Measurements from ENCODE around the gene MRPL48.

DNA sequence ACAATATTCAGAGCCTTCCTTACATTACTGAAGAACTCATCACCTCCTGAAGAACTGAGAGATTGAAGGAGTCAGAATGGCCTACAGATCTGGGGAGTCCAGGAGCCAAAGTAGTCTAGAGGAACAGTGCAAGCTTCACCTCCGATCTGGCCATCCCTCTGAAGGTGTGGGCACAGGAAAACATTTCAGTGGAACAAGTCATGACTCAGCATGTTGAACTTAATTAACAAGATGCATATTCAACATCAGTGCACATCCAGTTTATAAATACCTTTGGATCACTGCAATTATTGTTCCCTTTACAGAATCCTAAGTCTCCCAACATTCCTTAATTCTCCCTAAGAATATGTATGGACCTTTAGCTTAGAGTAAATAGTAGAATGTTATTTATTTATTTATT lies 114.6 kb downstream of the MRPL48 start:
- TF ChIP-seq TAF1 (IDR thresholded peaks at IDR 0.05; ENCODE audit: borderline replicate concordance, low read depth, low read length) = no peak
- TF ChIP-seq, protein P1, sequence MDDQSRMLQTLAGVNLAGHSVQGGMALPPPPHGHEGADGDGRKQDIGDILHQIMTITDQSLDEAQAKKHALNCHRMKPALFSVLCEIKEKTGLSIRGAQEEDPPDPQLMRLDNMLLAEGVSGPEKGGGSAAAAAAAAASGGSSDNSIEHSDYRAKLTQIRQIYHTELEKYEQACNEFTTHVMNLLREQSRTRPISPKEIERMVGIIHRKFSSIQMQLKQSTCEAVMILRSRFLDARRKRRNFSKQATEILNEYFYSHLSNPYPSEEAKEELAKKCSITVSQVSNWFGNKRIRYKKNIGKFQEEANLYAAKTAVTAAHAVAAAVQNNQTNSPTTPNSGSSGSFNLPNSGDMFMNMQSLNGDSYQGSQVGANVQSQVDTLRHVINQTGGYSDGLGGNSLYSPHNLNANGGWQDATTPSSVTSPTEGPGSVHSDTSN (IDR thresholded peaks at IDR 0.05) = no peak
- TF ChIP-seq POLR2AphosphoS5 (IDR thresholded peaks at IDR 0.05; ENCODE audit: low read depth, low read length) = no peak
- TF ChIP-seq, protein P2, sequence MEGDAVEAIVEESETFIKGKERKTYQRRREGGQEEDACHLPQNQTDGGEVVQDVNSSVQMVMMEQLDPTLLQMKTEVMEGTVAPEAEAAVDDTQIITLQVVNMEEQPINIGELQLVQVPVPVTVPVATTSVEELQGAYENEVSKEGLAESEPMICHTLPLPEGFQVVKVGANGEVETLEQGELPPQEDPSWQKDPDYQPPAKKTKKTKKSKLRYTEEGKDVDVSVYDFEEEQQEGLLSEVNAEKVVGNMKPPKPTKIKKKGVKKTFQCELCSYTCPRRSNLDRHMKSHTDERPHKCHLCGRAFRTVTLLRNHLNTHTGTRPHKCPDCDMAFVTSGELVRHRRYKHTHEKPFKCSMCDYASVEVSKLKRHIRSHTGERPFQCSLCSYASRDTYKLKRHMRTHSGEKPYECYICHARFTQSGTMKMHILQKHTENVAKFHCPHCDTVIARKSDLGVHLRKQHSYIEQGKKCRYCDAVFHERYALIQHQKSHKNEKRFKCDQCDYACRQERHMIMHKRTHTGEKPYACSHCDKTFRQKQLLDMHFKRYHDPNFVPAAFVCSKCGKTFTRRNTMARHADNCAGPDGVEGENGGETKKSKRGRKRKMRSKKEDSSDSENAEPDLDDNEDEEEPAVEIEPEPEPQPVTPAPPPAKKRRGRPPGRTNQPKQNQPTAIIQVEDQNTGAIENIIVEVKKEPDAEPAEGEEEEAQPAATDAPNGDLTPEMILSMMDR (IDR thresholded peaks at IDR 0.05) = no peak
- no peak for TF ChIP-seq RFX5 (IDR thresholded peaks at IDR 0.05; ENCODE audit: low read length)
- TF ChIP-seq GABPA (IDR thresholded peaks at IDR 0.05; ENCODE audit: low read depth) = no peak
- no peak for TF ChIP-seq TEAD4 (IDR thresholded peaks at IDR 0.05; ENCODE audit: borderline replicate concordance, insufficient read depth)
- TF ChIP-seq GATA2 (CRISPR knock-in tag; IDR thresholded peaks at IDR 0.05) = no peak
- TF ChIP-seq RAD21 (IDR thresholded peaks at IDR 0.05; ENCODE audit: low read length) = no peak
- no peak for TF ChIP-seq EP300 (IDR thresholded peaks at IDR 0.05; ENCODE audit: borderline replicate concordance in 1 of 2, low read depth in 1 of 2, low read length in 1 of 2)
